22Rv1 (cell line): ENCODE measurements around the gene NAXD.
"Not testable (repeated sequence)": the region's sequence is repeated elsewhere in the genome, so short reads cannot be mapped to it uniquely, and the experiment has no call there.

Source experiments
- H3K27ac ChIP-seq: fragments of 450-650 bp; 2 replicates; pipeline ENCODE4 v1.5.1; 2017
- ZFX ChIP-seq: fragments of 450-650 bp; IDR thresholded peaks from 2 replicates; pipeline ENCODE4 v1.6.1; 2017; ENCODE audit warnings: antibody characterized with exemption, borderline replicate concordance
- TF ChIP-seq, protein P1 (sequence below): fragments of 450-650 bp; IDR thresholded peaks from 2 replicates; pipeline ENCODE4 v1.5.1; 2017; ENCODE audit warnings: mild to moderate bottlenecking

NAXD gene

DNA sequence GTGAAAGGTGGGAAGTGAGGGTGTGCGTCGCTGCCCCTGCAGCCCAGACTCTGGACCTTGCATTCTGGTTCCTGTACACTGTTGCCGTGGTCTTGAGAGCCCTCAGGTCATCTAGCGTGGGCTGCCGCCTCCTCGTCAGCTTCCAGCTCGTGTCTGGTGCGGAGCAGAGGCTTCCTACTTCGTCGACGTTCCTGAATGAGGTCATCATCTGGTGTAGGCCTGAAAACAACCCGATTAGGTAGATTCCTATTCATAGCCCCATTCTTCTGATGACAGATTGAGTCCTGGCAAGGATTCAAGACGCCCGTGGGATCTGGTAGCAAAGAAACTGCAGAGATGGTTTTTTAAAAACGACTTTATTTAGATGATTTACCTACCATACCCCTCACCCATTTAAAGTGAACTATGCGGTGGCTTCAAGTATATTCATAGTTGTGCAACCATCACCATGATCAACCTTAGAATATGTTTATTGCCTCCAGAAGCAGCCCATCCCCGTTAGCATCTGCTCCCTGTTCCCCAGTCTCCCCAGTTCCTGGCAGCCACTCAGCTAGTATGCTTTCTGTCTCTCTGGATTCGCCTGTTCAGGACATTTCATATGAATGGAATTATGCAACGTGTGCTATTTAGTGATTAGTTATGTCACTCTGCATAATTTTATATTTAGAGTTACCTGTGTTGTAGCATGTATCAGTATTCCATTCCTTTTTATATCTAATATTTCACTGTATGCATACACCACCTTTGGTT is 13.8 kb downstream of the NAXD start:
- TF ChIP-seq, protein P1, sequence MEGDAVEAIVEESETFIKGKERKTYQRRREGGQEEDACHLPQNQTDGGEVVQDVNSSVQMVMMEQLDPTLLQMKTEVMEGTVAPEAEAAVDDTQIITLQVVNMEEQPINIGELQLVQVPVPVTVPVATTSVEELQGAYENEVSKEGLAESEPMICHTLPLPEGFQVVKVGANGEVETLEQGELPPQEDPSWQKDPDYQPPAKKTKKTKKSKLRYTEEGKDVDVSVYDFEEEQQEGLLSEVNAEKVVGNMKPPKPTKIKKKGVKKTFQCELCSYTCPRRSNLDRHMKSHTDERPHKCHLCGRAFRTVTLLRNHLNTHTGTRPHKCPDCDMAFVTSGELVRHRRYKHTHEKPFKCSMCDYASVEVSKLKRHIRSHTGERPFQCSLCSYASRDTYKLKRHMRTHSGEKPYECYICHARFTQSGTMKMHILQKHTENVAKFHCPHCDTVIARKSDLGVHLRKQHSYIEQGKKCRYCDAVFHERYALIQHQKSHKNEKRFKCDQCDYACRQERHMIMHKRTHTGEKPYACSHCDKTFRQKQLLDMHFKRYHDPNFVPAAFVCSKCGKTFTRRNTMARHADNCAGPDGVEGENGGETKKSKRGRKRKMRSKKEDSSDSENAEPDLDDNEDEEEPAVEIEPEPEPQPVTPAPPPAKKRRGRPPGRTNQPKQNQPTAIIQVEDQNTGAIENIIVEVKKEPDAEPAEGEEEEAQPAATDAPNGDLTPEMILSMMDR = no peak
- no peak for TF ChIP-seq ZFX
- H3K27ac ChIP-seq = no peak overlapping the region

DNA sequence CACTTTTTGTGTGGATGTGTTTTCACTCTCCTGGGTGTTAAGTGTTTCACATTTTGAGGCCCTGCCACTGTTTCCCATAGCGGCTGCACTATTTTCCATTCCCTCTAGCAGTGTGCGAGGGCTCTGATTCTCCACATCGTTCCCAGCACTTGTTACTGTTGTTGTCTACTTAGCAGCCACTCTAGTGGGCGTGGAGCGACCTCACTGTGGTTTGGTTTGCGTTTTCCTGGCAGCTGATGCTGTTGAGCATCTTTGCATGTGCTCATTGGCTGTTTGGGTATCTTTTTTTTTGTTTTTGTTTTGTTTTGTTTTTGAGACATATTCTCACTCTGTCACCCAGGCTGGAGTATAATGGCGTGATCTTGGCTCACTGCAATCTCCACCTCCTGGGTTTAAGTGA is 14.4 kb downstream of the NAXD start:
- H3K27ac ChIP-seq = no peak overlapping the region
- TF ChIP-seq, protein P1 = no peak
- no peak for TF ChIP-seq ZFX

DNA sequence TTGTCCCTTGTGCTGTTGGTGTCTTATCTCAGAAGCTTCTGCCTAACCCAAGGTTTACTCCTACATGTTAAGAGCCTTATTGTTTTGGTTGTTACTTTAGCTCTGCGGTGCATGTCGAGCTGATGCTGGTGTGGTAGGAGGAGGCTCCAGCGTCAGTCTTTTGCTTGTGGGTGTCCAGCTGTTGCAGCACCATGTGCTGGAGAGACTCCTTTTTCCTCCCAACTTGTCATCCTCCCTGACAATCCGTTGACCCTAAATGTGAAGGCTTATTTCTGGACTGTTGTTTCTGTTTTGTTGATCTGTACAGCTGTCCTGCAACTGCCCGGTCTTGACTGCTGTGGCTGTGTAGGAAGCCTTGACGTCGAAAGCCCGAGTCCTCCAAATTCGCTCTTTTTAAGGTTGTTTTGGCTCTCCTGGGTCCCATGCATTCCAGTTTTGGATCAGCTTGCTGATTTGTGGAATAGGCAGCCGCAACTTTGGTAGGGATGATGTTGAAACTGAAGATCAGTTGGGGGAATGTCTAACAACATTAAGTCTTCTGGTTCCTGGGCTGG is 15.3 kb downstream of the NAXD start:
- no peak overlapping the region for H3K27ac ChIP-seq
- no peak for TF ChIP-seq ZFX
- TF ChIP-seq, protein P1 = no peak

DNA sequence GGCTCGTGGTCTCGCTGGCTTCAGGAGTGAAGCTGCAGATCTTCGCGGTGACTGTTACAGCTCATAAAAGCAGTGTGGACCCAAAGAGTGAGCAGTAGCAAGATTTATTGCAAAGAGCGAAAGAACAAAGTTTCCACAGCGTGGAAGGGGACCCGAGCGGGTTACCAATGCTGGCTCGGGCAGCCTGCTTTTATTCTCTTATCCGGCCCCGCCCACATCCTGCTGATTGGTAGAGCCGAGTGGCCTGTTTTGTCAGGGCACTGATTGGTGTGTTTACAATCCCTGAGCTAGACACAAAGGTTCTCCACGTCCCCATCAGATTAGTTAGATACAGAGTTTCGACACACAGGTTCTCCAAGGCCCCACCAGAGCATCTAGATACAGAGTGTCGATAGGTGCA is 16.9 kb downstream of the NAXD start:
- not testable (repeated sequence) for H3K27ac ChIP-seq

GRCh38 chr13:110633776-110634175 is 18.4 kb downstream of the NAXD start:
- no peak for TF ChIP-seq ZFX
- TF ChIP-seq, protein P1 = no peak

GRCh38 chr13:110634558-110634957 is 19.2 kb downstream of the NAXD start:
- TF ChIP-seq, protein P1 = no peak
- no peak for TF ChIP-seq ZFX
- H3K27ac ChIP-seq = no peak overlapping the region

More at GRCh38 chr13:110633776-110634175, 18.4 kb downstream of the NAXD start:
- no peak overlapping the region for H3K27ac ChIP-seq

- TF ChIP-seq, protein P1 = no peak
- TF ChIP-seq ZFX = no peak
- H3K27ac ChIP-seq = no peak overlapping the region
Observed at GRCh38 chr13:110635405-110636002, 20.2 kb downstream of the NAXD start.
